Measurements from ENCODE around the gene DTNB.

GRCh38 chr2:25711675-25712354 is 38.4 kb upstream of the DTNB start:
- TF ChIP-seq, protein P1, sequence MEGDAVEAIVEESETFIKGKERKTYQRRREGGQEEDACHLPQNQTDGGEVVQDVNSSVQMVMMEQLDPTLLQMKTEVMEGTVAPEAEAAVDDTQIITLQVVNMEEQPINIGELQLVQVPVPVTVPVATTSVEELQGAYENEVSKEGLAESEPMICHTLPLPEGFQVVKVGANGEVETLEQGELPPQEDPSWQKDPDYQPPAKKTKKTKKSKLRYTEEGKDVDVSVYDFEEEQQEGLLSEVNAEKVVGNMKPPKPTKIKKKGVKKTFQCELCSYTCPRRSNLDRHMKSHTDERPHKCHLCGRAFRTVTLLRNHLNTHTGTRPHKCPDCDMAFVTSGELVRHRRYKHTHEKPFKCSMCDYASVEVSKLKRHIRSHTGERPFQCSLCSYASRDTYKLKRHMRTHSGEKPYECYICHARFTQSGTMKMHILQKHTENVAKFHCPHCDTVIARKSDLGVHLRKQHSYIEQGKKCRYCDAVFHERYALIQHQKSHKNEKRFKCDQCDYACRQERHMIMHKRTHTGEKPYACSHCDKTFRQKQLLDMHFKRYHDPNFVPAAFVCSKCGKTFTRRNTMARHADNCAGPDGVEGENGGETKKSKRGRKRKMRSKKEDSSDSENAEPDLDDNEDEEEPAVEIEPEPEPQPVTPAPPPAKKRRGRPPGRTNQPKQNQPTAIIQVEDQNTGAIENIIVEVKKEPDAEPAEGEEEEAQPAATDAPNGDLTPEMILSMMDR (IDR thresholded peaks at IDR 0.05), result no peak
- TF ChIP-seq POLR2A (IDR thresholded peaks at IDR 0.05), result no peak

All from gastroesophageal sphincter (tissue), 3 donors.